ENCODE results near the gene PDF. TPM values are rescaled to one million over a fixed set of nuclear protein-coding genes. Genes with fewer than 3 reads are reported as not detected.

PDF gene
- total RNA-seq, 2 experiments from 2014 or later = 37.8 to 54.8 TPM

GRCh38 chr16:69286941-69287713 lies 43.3 kb downstream of the PDF start:
- no peak overlapping the region for H3K4me3 ChIP-seq (ENCODE audit: low read depth, low read length, poor library complexity, severe bottlenecking)
- DNase-seq (ENCODE audit: low spot score) = peak; percentile 71
- no peak for TF ChIP-seq EZH2phosphoT487 (IDR thresholded peaks at IDR 0.05; ENCODE audit: borderline replicate concordance, low read depth, low read length)
- TF ChIP-seq, protein P1, sequence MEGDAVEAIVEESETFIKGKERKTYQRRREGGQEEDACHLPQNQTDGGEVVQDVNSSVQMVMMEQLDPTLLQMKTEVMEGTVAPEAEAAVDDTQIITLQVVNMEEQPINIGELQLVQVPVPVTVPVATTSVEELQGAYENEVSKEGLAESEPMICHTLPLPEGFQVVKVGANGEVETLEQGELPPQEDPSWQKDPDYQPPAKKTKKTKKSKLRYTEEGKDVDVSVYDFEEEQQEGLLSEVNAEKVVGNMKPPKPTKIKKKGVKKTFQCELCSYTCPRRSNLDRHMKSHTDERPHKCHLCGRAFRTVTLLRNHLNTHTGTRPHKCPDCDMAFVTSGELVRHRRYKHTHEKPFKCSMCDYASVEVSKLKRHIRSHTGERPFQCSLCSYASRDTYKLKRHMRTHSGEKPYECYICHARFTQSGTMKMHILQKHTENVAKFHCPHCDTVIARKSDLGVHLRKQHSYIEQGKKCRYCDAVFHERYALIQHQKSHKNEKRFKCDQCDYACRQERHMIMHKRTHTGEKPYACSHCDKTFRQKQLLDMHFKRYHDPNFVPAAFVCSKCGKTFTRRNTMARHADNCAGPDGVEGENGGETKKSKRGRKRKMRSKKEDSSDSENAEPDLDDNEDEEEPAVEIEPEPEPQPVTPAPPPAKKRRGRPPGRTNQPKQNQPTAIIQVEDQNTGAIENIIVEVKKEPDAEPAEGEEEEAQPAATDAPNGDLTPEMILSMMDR (conservative IDR thresholded peaks at IDR 0.05; ENCODE audit: low read length) = peak; percentile 80
- H3K79me2 ChIP-seq (ENCODE audit: insufficient read depth, low read depth, low read length) = no peaks in the 10 kb centered on the region
- ChIA-PET POLR2A (no interaction called here), CTCF (ENCODE audit: unreplicated experiment) (interaction anchor here (0.9 kb wide), 1 partner anchor 12 kb away, joined by 7 read pairs; no protein-coding TSS in a partner anchor)
- intact Hi-C loops (cut with micrococcal nuclease; ENCODE audit: unreplicated experiment) = loop anchor here (1.0 kb wide), 1 partner anchor 137 kb away; no protein-coding TSS in a partner anchor
- no peaks in the 10 kb centered on the region for H3K9me2 ChIP-seq (ENCODE audit: insufficient read depth, low read length)
- no peak overlapping the region for H3K27ac ChIP-seq (ENCODE audit: low read depth, low read length, poor library complexity, severe bottlenecking)
- no peak overlapping the region for H2AFZ ChIP-seq (ENCODE audit: low read length)
- no peaks in the 10 kb centered on the region for H3K4me1 ChIP-seq (ENCODE audit: insufficient read depth, low read length, poor library complexity, severe bottlenecking)
- no peak overlapping the region for H3K4me2 ChIP-seq (ENCODE audit: low read length)
- no peaks in the 10 kb centered on the region for H4K20me1 ChIP-seq (ENCODE audit: insufficient read depth, low read length)
- no TSS peak for BruUV-seq (replicated peaks)
- no peaks in the 10 kb centered on the region for H3K9me3 ChIP-seq (ENCODE audit: low read length)
- peaks cover 41% of the 10 kb centered on the region; the same call in 1 of the 2 replicates for H3K36me3 ChIP-seq (ENCODE audit: insufficient read depth, low read length)

- ChIA-PET CTCF (ENCODE audit: unreplicated experiment) (no interaction called here), POLR2A (interaction anchor here (0.6 to 1.1 kb wide), 5 partner anchors 10 to 389 kb away, joined by 3 to 7 read pairs (median 3); no protein-coding TSS in a partner anchor)
- Histone ChIP-seq H3K4me1 (ENCODE audit: insufficient read depth, low read length, poor library complexity, severe bottlenecking) (no peaks in the 10 kb centered on the region), H3K27ac (ENCODE audit: low read depth, low read length, poor library complexity, severe bottlenecking) (no peak overlapping the region), H3K79me2 (ENCODE audit: insufficient read depth, low read depth, low read length) (no peaks in the 10 kb centered on the region), H2AFZ (ENCODE audit: low read length) (no peak overlapping the region), H3K4me3 (ENCODE audit: low read depth, low read length, poor library complexity, severe bottlenecking) (no peak overlapping the region), H3K9me2 (ENCODE audit: insufficient read depth, low read length) (no peaks in the 10 kb centered on the region), H4K20me1 (ENCODE audit: insufficient read depth, low read length) (no peaks in the 10 kb centered on the region), H3K4me2 (ENCODE audit: low read length) (no peak overlapping the region), H3K36me3 (ENCODE audit: insufficient read depth, low read length) (peaks cover 46% of the 10 kb centered on the region; the same call in 1 of the 2 replicates), H3K9me3 (ENCODE audit: low read length) (no peaks in the 10 kb centered on the region)
- no peak for DNase-seq (ENCODE audit: low spot score)
- BruUV-seq (replicated peaks) = no TSS peak
- TF ChIP-seq, protein P1 (conservative IDR thresholded peaks at IDR 0.05; ENCODE audit: low read length) = no peak
- TF ChIP-seq EZH2phosphoT487 (IDR thresholded peaks at IDR 0.05; ENCODE audit: borderline replicate concordance, low read depth, low read length) = no peak
- intact Hi-C loops (cut with micrococcal nuclease; ENCODE audit: unreplicated experiment) = no loop called here
These were observed 45.1 kb downstream of the PDF start for GRCh38 chr16:69285240-69285639.

DNA sequence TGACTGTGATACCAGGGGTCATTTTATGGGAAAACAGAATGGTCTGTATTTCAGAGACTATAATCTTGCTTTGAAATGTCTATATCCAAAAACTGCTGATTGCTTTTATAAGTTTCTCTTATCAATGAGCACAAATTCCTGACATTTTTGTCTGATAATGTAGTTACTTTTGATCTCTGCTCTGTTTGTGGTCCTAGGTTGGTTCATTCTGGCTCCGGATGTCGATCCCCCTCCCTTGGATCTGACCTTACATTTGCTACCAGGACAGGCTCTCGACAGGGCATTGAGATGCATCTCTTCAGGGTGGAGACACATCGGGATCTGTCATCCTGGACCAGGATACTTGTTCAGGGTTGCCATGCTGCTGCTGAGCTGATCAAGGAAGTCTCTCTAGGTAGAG lies 46.5 kb downstream of the PDF start:
- Histone ChIP-seq H3K9me2 (ENCODE audit: insufficient read depth, low read length) (no peaks in the 10 kb centered on the region), H3K79me2 (ENCODE audit: insufficient read depth, low read depth, low read length) (no peaks in the 10 kb centered on the region), H3K27ac (ENCODE audit: low read depth, low read length, poor library complexity, severe bottlenecking) (no peak overlapping the region), H3K9me3 (ENCODE audit: low read length) (no peaks in the 10 kb centered on the region), H3K4me1 (ENCODE audit: insufficient read depth, low read length, poor library complexity, severe bottlenecking) (no peaks in the 10 kb centered on the region), H3K4me2 (ENCODE audit: low read length) (no peak overlapping the region), H3K36me3 (ENCODE audit: insufficient read depth, low read length) (peaks cover 46% of the 10 kb centered on the region; the same call in 1 of the 2 replicates), H3K4me3 (ENCODE audit: low read depth, low read length, poor library complexity, severe bottlenecking) (no peak overlapping the region), H2AFZ (ENCODE audit: low read length) (no peak overlapping the region), H4K20me1 (ENCODE audit: insufficient read depth, low read length) (no peaks in the 10 kb centered on the region)
- POLR2A ChIA-PET = interaction anchor here (0.5 to 0.6 kb wide), 2 partner anchors 43 to 664 kb away, joined by 4 to 15 read pairs; no protein-coding TSS in a partner anchor
- TF ChIP-seq, protein P1 (conservative IDR thresholded peaks at IDR 0.05; ENCODE audit: low read length) = no peak
- TF ChIP-seq EZH2phosphoT487 (IDR thresholded peaks at IDR 0.05; ENCODE audit: borderline replicate concordance, low read depth, low read length) = no peak
- intact Hi-C loops (cut with micrococcal nuclease; ENCODE audit: unreplicated experiment) = no loop called here
- CTCF ChIA-PET (ENCODE audit: unreplicated experiment) = no interaction called here
- DNase-seq (ENCODE audit: low spot score) = no peak
- no TSS peak for BruUV-seq (replicated peaks)

Data from OCI-LY7 (cell line).